Non-pigmented ciliary epithelial cell (primary cell): ENCODE results near the gene HACD4.
"Not testable (repeated sequence)": the region's sequence is repeated elsewhere in the genome, so short reads cannot be mapped to it uniquely, and the experiment has no call there.

Experiments
- DNase-seq: peaks from one replicate; pipeline ENCODE4 v3.0.0-alpha.2; 2010; ENCODE audit warnings: low read depth

The HACD4 gene

GRCh38 chr9:21015995-21016394, 15.4 kb downstream of the HACD4 start:
- no peak for DNase-seq

- no peak for DNase-seq
Observed at GRCh38 chr9:21015129-21015815, 16.2 kb downstream of the HACD4 start.

- no peak for DNase-seq
Observed at GRCh38 chr9:21002040-21002439, 29.4 kb downstream of the HACD4 start.

- no peak for DNase-seq
Observed at GRCh38 chr9:21001581-21001980, 29.9 kb downstream of the HACD4 start.

- no peak for DNase-seq
Observed at GRCh38 chr9:20997503-20998076, 33.9 kb downstream of the HACD4 start.

GRCh38 chr9:20996809-20997208, 34.6 kb downstream of the HACD4 start:
- DNase-seq = no peak

- no peak for DNase-seq
Observed at GRCh38 chr9:20995616-20996015, 35.8 kb downstream of the HACD4 start.

- no peak for DNase-seq
Observed at GRCh38 chr9:20994486-20994885, 37.0 kb downstream of the HACD4 start.

GRCh38 chr9:20990867-20991266, 40.6 kb downstream of the HACD4 start:
- DNase-seq = no peak

GRCh38 chr9:20989923-20990341, 41.5 kb downstream of the HACD4 start:
- no peak for DNase-seq

- no peak for DNase-seq
Observed at GRCh38 chr9:20988671-20989315, 42.6 kb downstream of the HACD4 start.

GRCh38 chr9:20988061-20988460, 43.4 kb downstream of the HACD4 start:
- no peak for DNase-seq

GRCh38 chr9:20987521-20987920, 43.9 kb downstream of the HACD4 start:
- DNase-seq = no peak

- no peak for DNase-seq
Observed at GRCh38 chr9:20985851-20986600, 45.4 kb downstream of the HACD4 start.

- no peak for DNase-seq
Observed at GRCh38 chr9:20984506-20984905, 46.9 kb downstream of the HACD4 start.

- DNase-seq = peak; percentile 67
Observed at GRCh38 chr9:20981486-20981885, 50.0 kb downstream of the HACD4 start.

GRCh38 chr9:20980832-20981455, 50.5 kb downstream of the HACD4 start:
- peak; percentile 67 for DNase-seq

GRCh38 chr9:20978249-20978648, 53.2 kb downstream of the HACD4 start:
- DNase-seq = no peak

GRCh38 chr9:20974191-20974938, 57.1 kb downstream of the HACD4 start:
- not testable (repeated sequence) for DNase-seq

GRCh38 chr9:20973246-20973947, 58.0 kb downstream of the HACD4 start:
- DNase-seq = not testable (repeated sequence)

GRCh38 chr9:20972684-20973083, 58.8 kb downstream of the HACD4 start:
- DNase-seq = no peak
